Thyroid gland (tissue), 4 donors: Measurements from ENCODE around the gene TMED6. TPM values are rescaled to one million over a fixed set of nuclear protein-coding genes. Genes with fewer than 3 reads are reported as not detected.
A peak's percentile ranks its signal among the peaks of the same experiment; 100 is the strongest.

Experiments
- DNase-seq, 2 donors: peaks; one replicate each; pipeline ENCODE4 v3.0.0-alpha.2; 2019
- H3K27ac ChIP-seq, 3 donors: fragments of 200-600 bp; sonication (generic); 1 replicate in 2 of 3; 2 replicates in 1 of 3; pipeline ENCODE4 v1.5.1; 2016 to 2019; ENCODE audit warnings: mild to moderate bottlenecking in 1 of 3, moderate library complexity in 1 of 3
- H3K27me3 ChIP-seq: fragments of 200-600 bp; sonication (generic); one replicate; pipeline ENCODE4 v1.5.1; 2019
- H3K36me3 ChIP-seq, 2 donors: fragments of 200-600 bp; sonication (generic); one replicate each; pipeline ENCODE4 v1.5.1; 2016 to 2019
- H3K4me1 ChIP-seq, 2 donors: fragments of 200-600 bp; sonication (generic); one replicate each; pipeline ENCODE4 v1.5.1; 2017 to 2019
- H3K4me3 ChIP-seq, 3 donors: fragments of 200-600 bp; sonication (generic); replicated peaks in 1 of 3; 1 replicate in 2 of 3; 2 replicates in 1 of 3; pipeline ENCODE4 v1.5.1; 2016; ENCODE audit warnings: mild to moderate bottlenecking in 1 of 3
- H3K9me3 ChIP-seq: fragments of 200-600 bp; sonication (generic); one replicate; pipeline ENCODE4 v1.5.1; 2017
- POLR2A ChIP-seq, 2 donors: fragments of 450-650 bp; IDR thresholded peaks; one replicate each; pipeline ENCODE4 v1.6.1; 2017; ENCODE audit warnings: antibody characterized with exemption in 2 of 2, mild to moderate bottlenecking in 2 of 2, moderate library complexity in 1 of 2
- WGBS, 2 donors: methylation state at CpG; one replicate each; pipeline ENCODE4 v1.1.5; 2017; 5-methylcytosine and 5-hydroxymethylcytosine counted together
- intact Hi-C: fragments of 100-400 bp; cut with DNase I; formaldehyde crosslinking; loops from one replicate; pipeline ENCODE4 v1.15.1; 2023
- total RNA-seq, 4 donors: library from RNA; depleted of rRNA; stranded (reverse); fragments of >200 nt; gene quantifications; one replicate each; pipeline ENCODE4 v1.2.3, GENCODE V29; 2016
- TF ChIP-seq, protein P1 (sequence below), 6 experiments: fragments of 200-600 bp in 3 of 6; fragments of 450-650 bp in 3 of 6; sonication (generic) in 3 of 6; IDR thresholded peaks; one replicate each; pipeline ENCODE4 v1.5.1; 2016 to 2019; ENCODE audit warnings: antibody characterized with exemption in 6 of 6, mild to moderate bottlenecking in 2 of 6, inconsistent platforms in 1 of 6, moderate library complexity in 1 of 6

Gene TMED6
- total RNA-seq, 4 donors from 2014 or later = 4.1 TPM; not detected in 3

DNA sequence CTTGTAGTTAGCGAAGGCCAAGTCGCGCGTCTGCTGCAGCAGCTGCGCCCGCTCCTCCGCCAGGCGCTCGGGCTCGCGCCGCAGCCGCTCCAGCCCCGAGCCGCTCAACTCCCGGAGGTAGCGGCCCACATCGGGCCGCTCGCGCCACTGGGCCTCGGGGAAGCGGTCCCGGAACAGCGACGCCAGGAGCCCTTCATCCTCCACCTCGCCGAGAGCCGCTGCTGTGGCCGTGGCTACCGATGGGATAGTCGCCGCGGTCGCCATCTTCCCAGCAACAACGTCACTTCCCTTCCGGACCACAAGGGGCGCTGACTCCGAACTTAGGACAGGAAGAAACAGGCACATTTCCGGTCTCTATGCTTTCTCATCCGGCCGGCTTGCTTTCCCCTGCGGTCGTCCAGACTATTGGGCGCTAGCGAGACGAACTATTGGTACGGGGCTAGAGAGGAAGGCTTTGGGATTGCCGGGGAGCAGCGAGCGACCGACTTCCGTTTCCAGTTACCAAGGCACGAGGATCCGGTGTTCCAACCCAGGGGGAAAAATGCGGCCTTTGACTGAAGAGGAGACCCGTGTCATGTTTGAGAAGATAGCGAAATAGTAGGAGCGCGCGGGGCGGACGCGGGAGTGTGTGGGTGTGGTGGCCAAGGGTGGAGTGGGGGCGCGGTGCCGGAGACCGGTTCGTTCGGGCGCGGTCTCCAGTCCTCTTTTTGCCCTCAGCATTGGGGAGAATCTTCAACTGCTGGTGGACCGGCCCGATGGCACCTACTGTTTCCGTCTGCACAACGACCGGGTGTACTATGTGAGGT, 12.1 kb downstream of the TMED6 start, which contains the start of the genes COG8 and NIP7:
TSS of gene COG8 (minus strand) at position 276 of the 806 bp plus-strand sequence. CDS start at position 264, 12 bp downstream.
TSS of gene NIP7 (plus strand) at position 484 of the 806 bp plus-strand sequence. CDS start at position 542, 58 bp downstream.
- Histone ChIP-seq H3K4me1 (peaks cover 19 to 24% of the 10 kb centered on the region in 2 donors), H3K27me3 (no peaks in the 10 kb centered on the region), H3K4me3 (peak within 1 kb of the TSS; percentile 76 to 82 (median 82)), H3K9me3 (no peaks in the 10 kb centered on the region), H3K27ac (peak within 1 kb of the TSS; percentile 70 to 94 (median 85)), H3K36me3 (peaks cover 25 to 33% of the 10 kb centered on the region in 2 donors)
- peak; percentile 15 to 76 for TF ChIP-seq POLR2A (IDR thresholded peaks at IDR 0.05)
- TF ChIP-seq, protein P1, sequence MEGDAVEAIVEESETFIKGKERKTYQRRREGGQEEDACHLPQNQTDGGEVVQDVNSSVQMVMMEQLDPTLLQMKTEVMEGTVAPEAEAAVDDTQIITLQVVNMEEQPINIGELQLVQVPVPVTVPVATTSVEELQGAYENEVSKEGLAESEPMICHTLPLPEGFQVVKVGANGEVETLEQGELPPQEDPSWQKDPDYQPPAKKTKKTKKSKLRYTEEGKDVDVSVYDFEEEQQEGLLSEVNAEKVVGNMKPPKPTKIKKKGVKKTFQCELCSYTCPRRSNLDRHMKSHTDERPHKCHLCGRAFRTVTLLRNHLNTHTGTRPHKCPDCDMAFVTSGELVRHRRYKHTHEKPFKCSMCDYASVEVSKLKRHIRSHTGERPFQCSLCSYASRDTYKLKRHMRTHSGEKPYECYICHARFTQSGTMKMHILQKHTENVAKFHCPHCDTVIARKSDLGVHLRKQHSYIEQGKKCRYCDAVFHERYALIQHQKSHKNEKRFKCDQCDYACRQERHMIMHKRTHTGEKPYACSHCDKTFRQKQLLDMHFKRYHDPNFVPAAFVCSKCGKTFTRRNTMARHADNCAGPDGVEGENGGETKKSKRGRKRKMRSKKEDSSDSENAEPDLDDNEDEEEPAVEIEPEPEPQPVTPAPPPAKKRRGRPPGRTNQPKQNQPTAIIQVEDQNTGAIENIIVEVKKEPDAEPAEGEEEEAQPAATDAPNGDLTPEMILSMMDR (IDR thresholded peaks at IDR 0.05) = peak; percentile 80 to 95 (median 88)
- peak; percentile 96 to 97 for DNase-seq
- intact Hi-C loops = loop anchor here (10.0 kb wide), 1 partner anchor 45 kb away; the partner anchor contains the start of gene TERF2
- 0 to 2% methylated on average over 33 to 42 of the region's 77 CpGs for WGBS, 2 donors

DNA sequence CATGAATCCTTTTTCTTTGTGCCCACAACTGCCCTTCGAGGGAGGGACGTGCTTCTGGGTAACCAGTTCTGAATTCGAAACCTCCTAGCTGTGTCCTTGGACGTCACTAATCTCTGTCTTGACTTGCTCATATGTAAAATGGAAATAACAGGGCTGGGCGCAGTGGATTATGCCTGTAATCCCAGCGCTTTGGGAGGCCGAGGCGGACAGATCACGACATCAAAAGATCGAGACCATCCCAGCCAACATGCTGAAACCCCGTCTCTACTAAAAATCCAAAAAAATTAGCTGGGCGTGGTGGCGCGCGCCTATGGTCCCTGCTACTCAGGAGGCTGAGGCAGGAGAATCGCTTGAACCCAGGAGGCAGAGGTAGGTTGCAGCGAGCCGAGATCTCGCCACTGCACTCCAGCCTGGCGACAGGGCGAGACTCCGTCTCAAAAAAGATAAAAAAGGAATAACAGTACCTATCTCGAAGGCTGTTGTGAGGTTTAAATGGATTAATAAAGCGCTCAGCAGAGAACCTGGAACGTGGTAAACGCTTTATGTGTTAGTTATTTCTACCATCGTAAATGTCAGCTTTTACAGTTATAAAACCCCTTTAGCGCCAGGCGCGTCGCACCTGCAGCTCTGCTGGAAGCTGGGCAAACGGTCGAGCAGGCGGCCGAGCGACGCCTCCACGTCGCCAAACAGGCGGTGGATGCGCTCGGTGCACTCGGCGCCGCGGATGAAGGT, 12.9 kb downstream of the TMED6 start:
- Histone ChIP-seq H3K9me3 (no peaks in the 10 kb centered on the region), H3K4me3 (peak overlapping the region; percentile 64 to 82 (median 76)), H3K36me3 (peaks cover 32 to 39% of the 10 kb centered on the region in 2 donors), H3K4me1 (peaks cover 19 to 24% of the 10 kb centered on the region in 2 donors), H3K27ac (peak overlapping the region; percentile 70 to 94 (median 85)), H3K27me3 (no peaks in the 10 kb centered on the region)
- TF ChIP-seq, protein P1 (IDR thresholded peaks at IDR 0.05) = no peak
- TF ChIP-seq POLR2A (IDR thresholded peaks at IDR 0.05) = no peak
- WGBS, 2 donors = 22 to 34% methylated on average over 27 to 46 of the region's 46 CpGs
- intact Hi-C loops = loop anchor here (10.0 kb wide), 1 partner anchor 46 kb away; the partner anchor contains the start of gene TERF2
- DNase-seq = peak in 1 of 2 donors; percentile 64

DNA sequence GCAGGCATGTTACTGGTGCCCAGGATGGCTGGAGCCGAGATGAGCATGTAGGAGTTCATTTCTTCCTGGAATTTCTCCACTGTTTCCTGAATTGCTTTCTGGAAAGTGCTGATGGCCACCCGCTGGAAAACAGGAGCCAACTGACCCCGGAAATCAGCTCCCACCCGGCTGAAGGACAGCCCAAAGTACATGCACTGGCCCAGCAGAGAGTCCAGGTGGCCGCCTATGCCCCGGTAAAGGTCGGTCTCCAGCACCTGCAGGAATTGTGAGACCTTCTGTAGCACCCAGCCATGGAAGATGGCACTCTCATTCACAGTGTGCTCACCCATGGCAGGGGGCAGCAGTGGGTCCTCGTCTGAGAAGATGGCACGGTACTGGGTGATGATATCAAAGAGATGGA, 16.9 kb downstream of the TMED6 start:
- H3K9me3 ChIP-seq = no peaks in the 10 kb centered on the region
- H3K4me1 ChIP-seq = peaks cover 10 to 23% of the 10 kb centered on the region in 2 donors

DNA sequence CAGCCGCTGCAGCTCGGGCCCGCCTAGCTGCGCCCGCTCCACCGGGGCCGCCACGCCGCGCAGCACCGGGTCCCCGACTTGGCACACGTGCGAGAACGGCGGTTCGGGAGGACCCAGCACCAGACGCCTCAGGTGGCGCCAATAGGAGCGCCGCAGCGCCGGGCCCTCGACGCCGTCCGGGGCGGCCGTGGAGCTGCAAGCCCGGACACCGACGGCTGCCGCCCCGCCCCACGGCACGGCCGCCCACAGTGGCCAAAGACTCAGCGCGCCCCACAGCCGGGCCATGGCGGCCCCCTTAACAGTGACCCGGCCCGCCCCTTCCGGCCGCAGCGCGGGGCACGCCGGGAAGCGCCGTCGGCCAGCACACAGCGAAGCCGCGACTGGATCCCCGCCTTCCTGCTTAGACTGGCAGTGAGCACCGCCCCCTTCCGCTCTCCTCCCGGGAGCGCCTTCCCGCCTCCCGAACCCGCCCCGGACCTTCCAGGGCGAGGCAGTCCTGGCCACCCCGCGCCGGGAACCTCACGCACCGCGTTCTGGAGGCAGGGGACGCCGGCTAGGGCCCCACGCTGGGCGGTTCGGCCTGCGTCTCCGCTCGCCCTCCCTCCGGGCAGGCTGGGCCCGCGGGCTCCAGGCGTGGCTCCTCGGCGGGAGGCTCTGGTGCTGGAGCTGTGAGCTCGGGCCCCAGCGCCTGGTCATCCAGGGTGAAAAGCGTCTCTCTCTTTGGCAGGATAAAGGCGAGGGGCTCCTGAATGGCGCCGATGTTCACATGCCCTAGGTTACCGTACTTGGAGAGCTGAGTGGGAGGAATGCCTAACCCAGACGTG, 21.1 kb downstream of the TMED6 start, which contains the start of gene PDF:
TSS of gene PDF (minus strand) at position 303 of the 824 bp plus-strand sequence. CDS start at position 285, 18 bp downstream.
- H3K36me3 ChIP-seq = peaks cover 25 to 37% of the 10 kb centered on the region in 2 donors
- H3K4me1 ChIP-seq = peaks cover 39 to 49% of the 10 kb centered on the region in 2 donors
- intact Hi-C loops = loop anchor here (10.0 kb wide), 1 partner anchor 54 kb away; the partner anchor contains the start of gene TERF2
- peak within 1 kb of the TSS; percentile 82 to 90 (median 84) for H3K27ac ChIP-seq
- peak; percentile 15 to 80 for TF ChIP-seq POLR2A (IDR thresholded peaks at IDR 0.05)
- TF ChIP-seq, protein P1 (IDR thresholded peaks at IDR 0.05) = peak in 1 of 6 experiments; percentile 17
- DNase-seq = peak; percentile 96
- no peaks in the 10 kb centered on the region for H3K27me3 ChIP-seq
- 4 to 8% methylated on average over 6 to 7 of the region's 93 CpGs for WGBS, 2 donors
- H3K9me3 ChIP-seq = no peaks in the 10 kb centered on the region
- H3K4me3 ChIP-seq = peak within 1 kb of the TSS; percentile 73 to 76 (median 76)

More for the DNA sequence above, 16.9 kb downstream of the TMED6 start:
- TF ChIP-seq, protein P1 (IDR thresholded peaks at IDR 0.05) = no peak
- TF ChIP-seq POLR2A (IDR thresholded peaks at IDR 0.05) = no peak
- 87 to 94% methylated on average over 3 to 9 of the region's 9 CpGs for WGBS, 2 donors
- intact Hi-C loops = loop anchor here (10.0 kb wide), 1 partner anchor 50 kb away; the partner anchor contains the start of gene TERF2
- no peaks in the 10 kb centered on the region for H3K27me3 ChIP-seq
- no peak for DNase-seq
- H3K36me3 ChIP-seq = peaks cover 27 to 41% of the 10 kb centered on the region in 2 donors
- H3K4me3 ChIP-seq = no peak overlapping the region
- H3K27ac ChIP-seq = no peak overlapping the region
